Activated T-cell treated with anti-CD3 and anti-CD28 coated beads for 4 hours (primary cell): ENCODE measurements around the gene SPATA32.
A peak's percentile ranks its signal among the peaks of the same experiment; 100 is the strongest.

Experiments used
- DNase-seq: peaks from one replicate; pipeline ENCODE4 v3.0.0-alpha.2; 2020

SPATA32 gene

DNA sequence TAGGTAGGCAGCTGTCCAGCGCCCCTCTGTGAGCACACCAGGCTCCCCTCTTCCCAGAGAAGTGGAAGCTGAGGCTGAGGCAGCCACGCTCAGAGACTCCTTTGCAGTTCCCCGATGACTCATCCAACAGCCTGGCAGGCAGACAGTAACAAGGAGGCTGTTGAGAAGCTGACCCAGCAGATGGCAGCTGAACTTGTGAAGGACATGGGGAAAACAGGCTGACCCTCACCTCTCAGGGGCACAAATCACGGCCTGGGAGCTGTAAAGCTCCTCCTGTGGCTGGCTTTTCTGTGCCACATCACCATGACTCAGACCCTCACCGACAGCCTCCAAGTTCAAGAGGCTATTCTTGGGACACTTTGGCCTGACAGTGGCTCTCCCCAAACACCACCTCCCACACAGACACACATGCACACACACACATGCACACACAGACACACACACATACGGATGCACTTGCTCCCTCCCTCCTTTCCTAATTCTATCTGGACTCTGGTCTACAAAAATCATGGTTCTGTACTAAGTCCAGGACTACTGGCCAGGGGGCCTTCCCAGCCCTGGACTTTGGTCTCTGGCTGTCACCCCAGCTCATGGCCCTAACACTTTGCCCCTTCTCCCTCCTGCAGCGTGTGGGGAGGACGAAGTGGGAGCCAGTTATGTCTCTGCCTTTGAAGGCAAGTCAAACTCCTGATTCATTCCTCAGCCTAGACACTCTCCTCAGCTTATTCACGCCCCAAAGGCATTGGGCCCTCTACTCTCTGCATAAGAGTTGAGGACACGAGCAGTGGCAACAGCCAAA is 31.7 kb upstream of the SPATA32 start:
- DNase-seq = no peak

DNA sequence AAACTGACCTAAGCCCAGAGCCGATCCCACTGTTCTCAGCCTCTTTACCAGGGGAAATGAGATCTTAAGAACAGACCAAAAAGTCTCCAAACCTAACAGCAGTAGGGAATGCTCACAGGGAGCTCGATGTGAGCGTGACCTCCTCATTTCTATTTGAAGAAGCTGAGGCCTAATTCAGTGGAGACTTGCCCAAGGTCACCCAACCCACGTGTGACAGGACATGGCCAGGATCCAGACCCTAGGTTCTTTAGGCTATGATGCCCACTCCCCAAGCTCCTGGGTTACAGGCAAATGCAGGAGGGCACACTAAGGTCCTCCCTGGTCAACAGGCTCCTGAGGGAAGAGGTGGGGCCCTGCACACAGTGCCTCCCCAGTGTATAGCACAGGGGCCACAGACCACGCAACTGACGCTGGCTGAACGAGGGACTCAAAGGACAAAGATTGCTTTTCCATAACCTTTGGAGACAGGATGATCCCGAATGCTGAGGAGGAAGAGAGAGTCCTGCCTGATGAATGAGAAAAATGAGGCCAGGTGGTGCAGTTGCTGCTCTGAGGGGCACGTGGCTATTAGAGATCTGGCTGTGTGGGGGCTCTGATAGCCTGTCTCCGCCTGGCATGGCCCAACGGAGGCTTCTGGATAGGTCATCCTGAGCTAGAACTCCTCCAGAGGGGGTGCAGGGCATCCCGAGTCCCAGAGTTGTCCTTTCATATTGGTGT is 31.0 kb upstream of the SPATA32 start:
- DNase-seq = no peak

DNA sequence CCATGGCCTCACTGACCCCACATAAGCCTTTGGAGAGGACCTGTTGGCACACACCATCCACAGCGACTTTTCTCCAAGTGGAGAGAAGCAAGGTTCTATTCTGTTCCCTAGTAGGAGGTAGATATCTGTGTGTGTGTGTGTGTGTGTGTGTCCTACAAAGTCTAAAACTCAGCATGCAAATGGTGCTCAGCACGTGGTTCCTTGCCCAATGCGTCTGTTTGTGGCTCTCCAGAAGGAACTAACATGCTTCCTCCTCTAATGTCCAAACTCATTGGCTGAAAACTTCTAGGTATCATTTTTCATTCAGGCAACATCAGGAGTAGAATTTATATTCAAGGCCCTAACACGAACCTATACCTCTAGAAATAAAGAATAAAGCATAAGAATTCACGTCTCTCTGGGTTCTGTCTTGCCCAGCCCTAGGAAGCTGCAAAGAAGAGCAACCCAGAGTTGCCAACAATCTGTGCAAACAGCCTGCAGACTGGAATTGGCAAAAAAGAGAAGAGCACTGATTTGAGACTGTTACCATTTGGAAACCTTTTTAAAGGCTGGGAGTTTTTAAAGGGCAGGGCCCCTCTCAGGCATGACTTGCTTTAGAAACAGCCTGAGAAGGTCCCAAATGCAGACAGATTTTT is 29.4 kb upstream of the SPATA32 start:
- no peak for DNase-seq

DNA sequence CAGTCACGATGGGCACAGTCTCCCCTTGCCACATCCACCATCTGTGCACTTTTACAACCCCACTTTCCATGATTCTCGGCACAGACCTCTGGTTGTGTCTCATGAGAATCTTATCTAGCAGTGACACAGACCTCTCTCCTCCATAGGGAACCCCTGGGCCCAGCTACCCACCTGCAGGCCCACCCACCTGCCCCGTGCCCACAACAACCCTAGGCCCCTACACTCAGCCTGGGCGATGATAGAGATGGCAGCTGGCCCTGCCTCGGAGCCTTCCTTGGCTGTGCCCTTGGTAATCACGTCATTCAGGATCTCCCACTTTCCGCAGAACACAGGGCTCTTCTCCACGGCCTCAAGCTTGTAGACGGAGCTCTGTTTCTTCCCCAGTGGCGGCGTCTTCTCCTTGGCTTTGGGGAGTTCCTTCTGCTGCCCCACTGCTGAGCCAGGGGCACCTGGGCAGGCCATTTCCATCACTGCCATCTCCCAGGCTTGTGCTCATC is 28.4 kb upstream of the SPATA32 start:
- DNase-seq = no peak

DNA sequence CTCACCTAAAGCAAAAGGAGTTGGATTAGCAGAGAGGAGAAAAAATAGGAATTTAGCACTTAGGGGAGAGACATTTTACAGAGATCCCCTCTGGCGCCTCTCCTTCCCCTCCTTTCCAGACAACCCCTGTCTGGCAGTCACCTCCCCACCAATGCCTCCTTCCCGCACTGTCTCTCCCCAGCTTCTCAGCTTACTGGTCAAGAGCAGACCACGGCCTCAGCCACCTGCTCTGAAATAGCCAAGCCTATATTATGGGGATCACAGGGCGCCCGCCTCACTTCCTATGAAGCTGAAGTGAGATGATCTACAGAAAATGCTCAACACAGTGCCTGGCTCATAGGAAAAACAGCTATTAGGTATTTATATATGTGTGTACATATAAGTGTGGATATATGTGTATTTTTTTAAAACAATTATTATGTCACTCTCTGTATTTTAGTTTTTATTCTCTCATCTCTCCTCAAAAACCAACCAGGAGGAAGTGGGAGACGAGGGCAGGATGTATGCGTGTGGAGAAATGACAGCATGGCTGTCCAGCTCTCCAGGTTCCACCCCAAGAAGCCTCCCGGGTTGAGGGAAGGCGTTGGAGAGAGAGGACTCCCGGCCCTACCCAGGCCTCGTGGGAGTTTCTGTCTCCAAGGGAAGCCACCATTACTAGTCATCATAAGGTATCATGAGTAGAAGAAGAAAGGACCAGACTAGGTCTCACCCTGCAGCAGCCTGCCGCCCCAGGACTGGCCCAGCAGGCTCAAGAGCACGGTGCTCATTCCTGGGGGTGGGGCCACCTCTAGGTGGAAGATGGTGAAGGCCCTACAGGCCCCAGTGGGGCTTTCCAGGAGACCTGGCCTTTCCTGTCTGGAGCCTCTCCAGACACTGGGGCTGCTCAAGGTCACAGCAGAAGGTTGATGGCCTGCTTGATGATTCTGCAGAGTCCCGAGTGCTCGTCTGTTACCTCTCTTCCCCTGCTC is 27.7 kb upstream of the SPATA32 start:
- DNase-seq = no peak

DNA sequence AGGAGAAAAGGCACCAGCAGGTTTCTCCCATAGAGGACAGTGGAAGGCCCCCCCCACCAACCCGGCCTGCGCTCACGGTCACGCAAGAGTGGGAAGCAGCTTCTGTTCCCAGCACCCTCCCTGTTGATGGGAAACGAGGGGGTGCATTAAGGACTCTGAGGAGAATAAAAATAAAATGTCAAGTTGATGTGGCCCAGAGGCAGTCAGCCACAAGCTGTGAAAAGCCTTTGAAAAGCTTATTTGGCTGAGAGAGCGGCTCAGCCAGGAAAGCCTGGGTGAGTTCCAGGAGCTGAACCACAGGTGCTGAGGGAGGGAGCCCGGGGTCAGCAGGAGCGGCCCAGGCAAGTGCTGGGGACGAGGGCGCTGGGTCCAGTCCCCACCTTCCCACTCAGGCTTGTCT is 26.9 kb upstream of the SPATA32 start:
- DNase-seq = no peak

DNA sequence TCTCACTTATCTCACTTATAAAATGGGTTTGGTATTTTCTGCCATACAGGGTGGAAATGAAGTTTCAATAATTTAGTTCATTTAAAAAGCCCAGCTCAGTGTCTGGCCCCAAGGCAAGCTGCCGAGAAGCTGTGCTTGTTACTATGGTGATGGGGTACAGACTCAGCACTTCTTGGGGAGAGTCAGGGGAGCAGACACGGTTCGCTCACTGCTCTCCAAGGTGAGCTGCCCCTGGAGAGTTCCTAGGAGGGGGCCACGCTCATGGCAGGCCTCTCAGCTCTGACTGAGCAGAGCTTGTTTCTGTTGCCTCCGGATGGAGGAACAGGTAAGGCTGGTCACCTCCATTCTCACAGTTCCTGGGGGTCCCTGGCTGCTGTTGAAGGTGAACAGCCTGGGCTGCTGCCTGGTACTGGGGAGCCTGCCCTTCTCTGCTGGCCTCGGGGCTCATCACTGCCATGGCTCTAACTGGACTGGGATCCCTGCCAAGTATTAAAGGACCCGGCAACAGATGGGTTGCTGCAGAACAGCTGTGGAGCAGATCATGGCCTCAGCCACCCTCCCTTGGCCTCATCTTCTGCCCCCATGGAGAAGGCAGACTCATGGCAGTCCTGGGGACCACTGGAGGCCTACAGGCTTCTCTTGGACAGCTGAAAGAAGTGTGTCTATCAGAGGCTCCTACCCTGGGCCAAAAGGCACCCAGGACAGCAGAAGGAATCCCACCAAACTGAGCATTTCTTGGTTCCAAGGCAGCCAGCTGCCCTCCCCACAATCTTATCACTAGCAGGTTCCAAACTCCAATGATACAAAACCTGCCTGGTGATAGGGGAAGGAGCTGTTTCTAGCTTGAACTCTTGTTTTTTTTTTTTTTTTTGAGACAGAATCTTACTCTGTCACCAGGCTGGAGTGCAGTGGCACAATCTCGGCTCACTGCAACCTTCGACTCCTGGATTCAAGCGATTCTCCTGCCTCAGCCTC is 25.9 kb upstream of the SPATA32 start:
- no peak for DNase-seq

DNA sequence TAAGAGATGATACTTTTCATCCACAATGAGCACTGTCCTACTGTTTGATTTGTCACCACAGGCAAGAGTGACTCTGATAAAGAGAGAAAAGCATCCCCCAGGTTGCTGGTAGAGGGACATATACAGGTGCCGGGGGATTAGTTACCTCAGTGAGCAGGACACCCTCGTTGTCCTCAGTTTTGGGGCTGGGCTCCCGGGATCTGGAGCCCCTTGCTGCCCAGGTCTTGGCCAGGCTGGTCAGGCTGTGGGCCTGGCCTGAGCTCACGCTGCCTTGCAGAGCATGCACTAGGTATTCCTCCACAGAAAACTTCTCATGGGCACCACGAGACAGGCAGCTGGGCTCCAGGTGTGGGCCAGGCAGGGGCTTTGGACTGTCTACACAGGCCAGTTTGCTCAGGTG is 24.4 kb upstream of the SPATA32 start:
- no peak for DNase-seq

DNA sequence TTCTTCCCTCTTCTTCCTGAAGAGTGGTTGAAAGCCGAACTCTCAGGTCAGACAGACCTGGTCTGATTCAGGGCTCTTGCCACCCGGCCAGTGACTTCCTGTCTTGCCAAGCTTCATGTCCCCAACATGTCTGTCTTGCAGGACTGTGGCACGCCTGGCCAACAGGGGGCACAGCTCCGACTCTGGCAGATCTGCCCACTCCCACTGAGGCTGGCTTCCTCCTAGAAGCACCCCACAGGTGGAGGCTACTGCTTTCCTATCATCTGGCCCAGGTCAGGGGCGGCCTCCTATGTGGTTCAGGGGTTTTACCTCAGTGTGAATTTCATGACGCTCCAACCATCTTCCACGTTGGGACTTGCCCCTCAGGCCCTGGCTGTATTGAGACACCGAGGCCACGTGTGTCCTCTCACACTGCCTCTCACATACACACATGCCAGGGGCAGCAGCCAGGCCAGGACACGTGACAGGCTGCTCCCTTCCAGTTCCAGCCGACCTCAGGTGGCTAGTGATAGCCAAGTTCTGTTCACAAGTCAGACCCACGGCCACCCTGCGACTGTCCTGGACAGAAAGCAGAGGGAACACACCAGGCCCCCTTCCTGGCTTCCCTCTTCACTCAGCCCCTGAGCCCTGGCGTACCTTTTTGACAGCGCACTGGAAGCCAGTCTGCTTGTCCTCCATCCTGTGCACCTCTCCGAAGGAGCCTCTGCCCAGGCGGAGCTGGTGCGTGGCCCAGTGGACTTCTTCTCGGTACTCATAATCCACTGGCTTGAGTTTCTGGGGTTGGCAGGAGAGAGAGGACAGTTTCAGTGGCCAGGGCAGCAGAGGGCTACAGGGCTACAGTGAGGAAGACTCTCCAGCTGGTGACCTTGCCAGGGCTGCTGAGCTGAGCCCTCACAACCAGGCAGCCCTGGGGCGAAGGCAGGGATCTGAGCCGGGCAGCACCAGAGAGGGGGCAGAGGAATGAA is 22.6 kb upstream of the SPATA32 start:
- DNase-seq = peak; percentile 24

DNA sequence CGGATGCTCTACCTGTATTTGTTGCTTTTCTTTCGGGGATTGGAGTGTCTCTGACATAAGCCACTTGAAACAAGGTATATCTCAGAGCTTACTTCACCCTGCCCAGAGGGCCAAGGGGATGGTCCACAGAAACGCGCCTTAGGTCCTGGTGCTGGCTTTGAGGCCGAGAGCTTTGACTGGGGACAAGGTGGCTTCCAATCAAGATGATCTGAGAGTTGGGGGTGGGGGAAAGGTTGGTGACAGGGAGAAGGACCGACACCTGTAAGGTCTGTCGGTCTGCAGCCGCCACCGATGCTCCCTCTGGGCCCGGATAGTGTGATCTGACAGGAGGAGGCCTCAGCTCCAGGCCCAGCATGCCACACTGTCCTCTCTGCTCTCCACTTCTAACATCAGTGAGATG is 21.8 kb upstream of the SPATA32 start:
- DNase-seq = no peak

DNA sequence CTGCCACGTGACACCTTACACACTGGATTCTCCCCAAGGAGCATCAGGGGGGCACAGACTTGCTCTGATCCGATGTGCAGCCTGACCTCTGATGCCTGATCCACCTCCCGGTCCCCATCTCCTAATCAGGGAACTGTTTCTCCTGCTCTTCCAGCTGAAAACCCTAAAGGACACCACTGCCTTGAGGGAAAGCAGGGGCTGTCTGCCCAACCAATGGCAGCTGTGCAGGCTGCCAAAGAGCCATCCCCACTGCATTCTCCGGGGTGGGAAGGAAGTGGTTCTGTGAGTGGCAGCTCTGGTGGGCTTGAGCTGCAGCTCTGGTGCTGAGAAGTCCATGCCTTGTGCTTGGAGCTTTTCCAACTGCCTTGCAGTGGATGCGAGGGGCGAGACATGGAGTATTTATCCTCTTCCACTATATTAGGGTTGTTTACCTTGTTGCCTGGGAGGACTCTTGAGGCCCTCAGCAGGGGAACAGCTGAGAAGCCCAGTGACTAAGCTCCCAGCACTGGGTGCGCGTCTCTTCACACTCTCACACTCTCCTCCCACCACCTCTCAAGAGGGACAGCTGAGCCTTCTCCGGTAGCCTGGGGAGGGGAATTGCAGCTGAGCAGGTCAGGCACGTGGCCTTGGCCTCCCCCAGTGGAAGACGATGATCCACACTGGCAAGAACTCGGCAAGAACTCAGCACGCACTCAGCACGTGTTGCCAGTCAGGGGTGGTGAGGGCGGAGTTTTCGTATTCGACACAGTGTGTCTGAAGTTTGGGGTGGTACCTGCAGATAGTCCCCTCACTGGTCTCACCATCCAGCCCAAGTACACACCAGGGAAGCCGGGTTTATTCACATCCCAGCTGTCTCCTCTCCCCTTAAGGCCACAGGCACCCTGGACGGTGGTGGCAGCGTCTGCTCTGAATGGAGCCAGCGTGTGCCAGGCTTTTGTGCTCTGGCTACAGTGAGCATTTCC is 21.1 kb upstream of the SPATA32 start:
- DNase-seq = no peak

DNA sequence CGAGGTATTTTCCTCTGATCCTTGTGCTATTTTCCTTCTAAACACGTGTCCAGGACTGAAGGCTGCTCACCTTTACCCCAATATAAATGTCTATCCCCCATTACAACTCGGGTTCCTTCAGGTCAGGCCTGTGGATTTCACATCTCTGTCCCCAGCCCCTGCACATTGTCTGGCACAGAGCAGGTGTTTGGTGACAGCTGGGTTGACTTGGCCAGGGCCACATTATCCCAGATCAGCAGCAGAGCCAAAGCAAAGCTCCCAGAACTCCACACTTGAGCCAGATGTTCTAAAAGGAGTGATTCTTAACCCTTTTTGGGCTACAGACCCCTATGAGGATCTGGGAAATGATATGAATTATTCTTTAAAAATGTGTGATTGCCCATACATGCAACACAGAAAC is 18.0 kb upstream of the SPATA32 start:
- no peak for DNase-seq

DNA sequence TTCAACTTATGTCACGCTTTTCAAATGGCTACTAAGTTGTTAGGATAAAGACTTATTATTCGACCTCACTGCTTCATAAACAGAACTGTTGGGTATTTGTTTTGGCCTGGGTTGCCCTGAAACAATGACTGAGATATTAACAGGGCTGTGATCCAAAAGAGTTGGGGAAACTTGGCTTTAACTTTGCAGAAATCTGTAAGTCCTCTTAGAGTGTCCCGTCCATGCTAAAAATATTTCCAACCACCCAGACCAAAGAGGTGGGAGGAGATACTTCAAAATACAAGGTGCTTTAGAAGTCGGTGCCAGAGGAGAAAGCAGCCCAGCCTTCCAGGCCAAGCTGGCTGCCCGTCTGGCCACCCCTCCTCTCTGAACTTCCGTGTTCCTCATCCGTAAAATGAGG is 16.1 kb upstream of the SPATA32 start:
- DNase-seq = no peak

DNA sequence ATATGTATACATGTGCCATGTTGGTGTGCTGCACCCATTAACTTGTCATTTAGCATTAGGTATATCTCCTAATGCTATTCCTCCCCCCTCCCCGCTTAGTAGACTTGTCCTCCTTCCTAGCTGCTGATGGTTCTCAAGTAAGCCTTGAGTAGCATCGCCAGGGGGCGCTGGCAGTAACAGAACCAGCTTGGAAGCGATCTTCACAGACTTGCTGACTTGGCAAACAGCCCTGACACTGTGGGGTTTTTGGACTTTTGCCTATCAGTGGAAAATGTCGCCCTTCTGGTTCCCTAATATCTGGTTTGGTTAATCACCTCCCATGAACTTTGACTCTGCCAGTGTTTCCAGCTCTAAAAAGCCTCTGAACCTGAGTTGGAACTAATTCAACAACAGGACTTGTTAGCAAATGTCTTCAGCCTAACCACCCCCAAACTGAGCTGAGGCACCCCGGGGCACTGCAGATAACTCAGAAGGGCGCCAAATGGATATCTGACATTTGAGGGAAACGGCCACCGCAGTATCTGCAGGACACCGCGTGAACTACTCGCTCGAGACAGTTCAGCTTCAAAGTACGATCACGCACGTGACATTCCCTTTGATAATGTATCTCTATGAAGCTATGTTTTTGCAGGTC is 15.4 kb upstream of the SPATA32 start:
- DNase-seq = peak; percentile 88

DNA sequence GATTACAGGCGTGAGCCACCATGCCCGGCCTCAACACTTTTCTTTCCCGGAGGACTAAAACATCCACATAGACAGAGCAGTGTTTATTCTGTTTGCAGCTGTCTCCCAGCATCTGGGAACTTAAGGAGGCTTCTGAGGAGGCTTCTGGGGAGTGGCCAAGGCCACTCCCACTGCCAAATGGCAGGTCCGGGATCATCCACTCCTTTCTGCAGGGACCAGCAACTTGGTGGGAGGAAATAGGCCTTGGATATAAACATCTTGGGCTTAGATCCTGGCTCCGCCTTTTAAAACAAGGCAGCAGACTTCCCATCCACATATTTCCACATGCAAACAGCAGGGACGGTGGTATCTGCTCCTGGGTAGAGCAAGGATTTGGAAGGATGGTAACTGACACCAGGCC is 14.1 kb upstream of the SPATA32 start:
- DNase-seq = no peak

DNA sequence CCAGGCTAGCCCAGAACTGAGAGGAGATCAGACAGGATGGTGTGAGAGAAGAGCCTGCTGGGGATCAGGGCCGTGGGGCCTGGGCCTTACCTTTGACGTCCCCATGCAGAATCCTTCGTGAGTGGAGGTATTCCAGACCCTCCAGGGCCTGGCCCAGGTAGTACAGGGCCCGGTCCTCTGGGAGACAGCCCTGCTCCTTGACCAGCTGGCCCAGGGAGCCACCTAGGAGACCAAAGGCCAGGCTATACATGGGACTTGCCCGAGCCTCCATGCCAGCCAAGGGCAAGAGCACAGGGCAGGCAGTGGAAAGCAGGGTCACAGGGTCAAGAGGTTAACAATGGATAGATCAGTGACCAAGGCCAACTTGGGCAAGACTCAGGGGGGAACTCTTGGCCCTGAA is 12.1 kb upstream of the SPATA32 start:
- no peak for DNase-seq

DNA sequence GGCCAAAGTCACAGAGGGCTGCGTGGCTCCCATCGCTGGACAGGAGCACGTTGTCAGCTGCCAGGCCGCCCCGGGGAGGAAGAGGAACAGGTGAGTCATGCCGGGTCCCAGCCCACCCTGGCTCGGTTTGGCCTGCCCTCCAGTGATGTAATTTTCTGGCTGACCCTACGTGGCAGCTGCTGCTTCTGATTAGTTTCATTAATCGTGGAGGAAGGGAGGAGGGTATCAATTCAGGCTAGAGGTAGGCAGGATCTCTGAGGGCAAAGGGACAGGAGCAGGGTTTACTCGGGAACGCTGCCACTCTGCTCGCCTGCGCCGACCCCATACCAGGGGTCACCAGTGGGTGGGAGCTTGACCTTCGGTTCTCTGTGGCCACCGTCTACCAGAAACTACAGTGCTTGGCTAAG is 11.7 kb upstream of the SPATA32 start:
- DNase-seq = no peak

DNA sequence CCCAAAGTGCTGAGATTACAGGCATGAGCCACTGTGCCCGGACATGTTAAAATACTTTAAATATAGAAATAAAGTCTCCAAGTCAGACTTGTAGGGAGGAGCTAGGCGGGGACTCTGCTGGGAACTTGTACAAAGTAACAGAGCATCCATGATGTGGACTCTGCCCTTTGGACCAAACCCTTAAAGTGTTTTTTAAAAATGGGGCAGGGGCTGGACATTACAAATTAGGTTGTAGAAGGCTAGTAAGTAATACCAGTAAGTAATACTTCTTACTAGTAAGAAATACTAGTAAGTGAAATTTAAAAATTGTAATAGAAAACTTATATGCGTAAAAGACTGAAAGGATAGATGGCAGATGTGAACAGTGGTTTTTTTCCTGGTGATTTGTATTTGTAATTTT is 9.7 kb upstream of the SPATA32 start:
- no peak for DNase-seq
